ENCODE data around the gene CAMSAP1.

The CAMSAP1 gene

GRCh38 chr9:135766251-135766650 is 141.1 kb downstream of the CAMSAP1 start (continued):
- TF ChIP-seq ZC3H10 (CRISPR knock-in tag; IDR thresholded peaks at IDR 0.05), result no peak
- no peak for TF ChIP-seq TOX (CRISPR knock-in tag; IDR thresholded peaks at IDR 0.05; ENCODE audit: borderline replicate concordance)
- no peak for TF ChIP-seq ZFP30 (CRISPR knock-in tag; IDR thresholded peaks at IDR 0.05)
- TF ChIP-seq PPARA (CRISPR knock-in tag; IDR thresholded peaks at IDR 0.05; ENCODE audit: borderline replicate concordance), result no peak
- no peak for TF ChIP-seq ESRRG (CRISPR knock-in tag; IDR thresholded peaks at IDR 0.05)
- no peak for TF ChIP-seq TCF4 (CRISPR knock-in tag; IDR thresholded peaks at IDR 0.05; ENCODE audit: borderline replicate concordance)
- no peak for TF ChIP-seq ZNF565 (CRISPR knock-in tag; conservative IDR thresholded peaks at IDR 0.05; ENCODE audit: low read depth)
- no peak for TF ChIP-seq CSDC2 (CRISPR knock-in tag; IDR thresholded peaks at IDR 0.05)
- TF ChIP-seq CREB5 (CRISPR knock-in tag; IDR thresholded peaks at IDR 0.05; ENCODE audit: low read depth), result no peak

- TF ChIP-seq ISL1 (CRISPR knock-in tag; IDR thresholded peaks at IDR 0.05) (no peak), OSR1 (CRISPR knock-in tag; IDR thresholded peaks at IDR 0.05) (no peak), RARB (CRISPR knock-in tag; IDR thresholded peaks at IDR 0.05) (no peak), CSDC2 (CRISPR knock-in tag; IDR thresholded peaks at IDR 0.05) (no peak), TOX (CRISPR knock-in tag; IDR thresholded peaks at IDR 0.05; ENCODE audit: borderline replicate concordance) (no peak), ZC3H10 (CRISPR knock-in tag; IDR thresholded peaks at IDR 0.05) (no peak), ZFP3 (CRISPR knock-in tag; IDR thresholded peaks at IDR 0.05) (no peak), GLIS3 (CRISPR knock-in tag; IDR thresholded peaks at IDR 0.05) (no peak), POU6F1 (CRISPR knock-in tag; IDR thresholded peaks at IDR 0.05; ENCODE audit: borderline replicate concordance, low read depth) (no peak), TSHZ2 (CRISPR knock-in tag; IDR thresholded peaks at IDR 0.05) (no peak), ZNF565 (CRISPR knock-in tag; conservative IDR thresholded peaks at IDR 0.05; ENCODE audit: low read depth) (no peak), ZFP30 (CRISPR knock-in tag; IDR thresholded peaks at IDR 0.05) (no peak), ARNTL (CRISPR knock-in tag; IDR thresholded peaks at IDR 0.05; ENCODE audit: borderline replicate concordance, low read depth) (no peak), CREB5 (CRISPR knock-in tag; IDR thresholded peaks at IDR 0.05; ENCODE audit: low read depth) (no peak), PPARA (CRISPR knock-in tag; IDR thresholded peaks at IDR 0.05; ENCODE audit: borderline replicate concordance) (no peak), PATZ1 (CRISPR knock-in tag; IDR thresholded peaks at IDR 0.05; ENCODE audit: borderline replicate concordance) (no peak), ESRRG (CRISPR knock-in tag; IDR thresholded peaks at IDR 0.05) (no peak), ZNF8 (CRISPR knock-in tag; IDR thresholded peaks at IDR 0.05) (no peak), CSRNP3 (CRISPR knock-in tag; IDR thresholded peaks at IDR 0.05) (no peak)
Measured at GRCh38 chr9:135765416-135765815, 141.9 kb downstream of the CAMSAP1 start.

More at GRCh38 chr9:135765416-135765815, 141.9 kb downstream of the CAMSAP1 start:
- ATAC-seq, result no peak

All from SK-N-SH treated with all-trans-retinoic acid at 6 μM for 48 hours (cell line).